Ishikawa (cell line): ENCODE data around the gene PDS5B.

Source experiments
- CEBPB ChIP-seq: IDR thresholded peaks from 2 replicates; pipeline ENCODE4 v1.6.1; 2012
- CREB1 ChIP-seq: IDR thresholded peaks from 2 replicates; pipeline ENCODE4 v1.6.1; 2012; ENCODE audit warnings: low read depth
- EGR1 ChIP-seq: IDR thresholded peaks from 2 replicates; pipeline ENCODE4 v1.6.1; 2012
- EP300 ChIP-seq: IDR thresholded peaks from 2 replicates; pipeline ENCODE4 v1.6.1; 2012; ENCODE audit warnings: borderline replicate concordance
- FOXM1 ChIP-seq: IDR thresholded peaks from 2 replicates; pipeline ENCODE4 v1.6.1; 2012; ENCODE audit warnings: low read depth, borderline replicate concordance
- NFIC ChIP-seq: IDR thresholded peaks from 2 replicates; pipeline ENCODE4 v1.6.1; 2012
- RAD21 ChIP-seq: IDR thresholded peaks from 2 replicates; pipeline ENCODE4 v1.6.1; 2012; ENCODE audit warnings: low read depth
- TAF1 ChIP-seq: IDR thresholded peaks from 2 replicates; pipeline ENCODE4 v1.6.1; 2012; ENCODE audit warnings: low read depth, mild to moderate bottlenecking
- TCF12 ChIP-seq: IDR thresholded peaks from 2 replicates; pipeline ENCODE4 v1.6.1; 2012; ENCODE audit warnings: low read depth
- TEAD4 ChIP-seq: IDR thresholded peaks from 2 replicates; pipeline ENCODE4 v1.6.1; 2012
- YY1 ChIP-seq: IDR thresholded peaks from 2 replicates; pipeline ENCODE4 v1.6.1; 2012; ENCODE audit warnings: low read depth
- ZBTB7A ChIP-seq: IDR thresholded peaks from 2 replicates; pipeline ENCODE4 v1.6.1; 2012; ENCODE audit warnings: low read depth
- TF ChIP-seq, protein P1 (sequence below): IDR thresholded peaks from 2 replicates; pipeline ENCODE4 v1.6.1; 2012; ENCODE audit warnings: low read depth, mild to moderate bottlenecking
- TF ChIP-seq, protein P2 (sequence below): IDR thresholded peaks from 2 replicates; pipeline ENCODE4 v1.6.1; 2012
- TF ChIP-seq, protein P3 (sequence below): IDR thresholded peaks from 2 replicates; pipeline ENCODE4 v1.6.1; 2012

Gene PDS5B

DNA sequence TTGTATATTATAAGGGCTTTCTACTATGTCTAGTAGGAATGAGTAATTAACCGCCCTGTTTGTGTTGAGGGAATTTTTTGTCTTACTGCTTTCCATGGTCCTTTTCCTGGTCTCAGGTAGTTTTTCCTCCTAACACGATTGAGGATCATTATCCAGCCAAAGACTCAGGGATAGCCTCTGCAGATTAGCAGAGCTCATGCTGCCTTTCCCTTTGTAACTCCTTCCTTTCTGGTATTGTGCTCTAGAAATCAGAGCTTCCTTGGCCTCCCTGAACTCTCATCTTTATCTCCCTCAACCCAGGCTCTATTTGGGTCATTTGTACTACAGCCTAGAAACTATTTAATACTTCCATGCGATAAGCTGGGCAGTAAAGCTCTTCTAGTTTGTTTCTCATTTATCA is 142.1 kb downstream of the PDS5B start:
- TF ChIP-seq CREB1 (no peak), RAD21 (no peak), FOXM1 (no peak), ZBTB7A (no peak), EGR1 (no peak), TAF1 (no peak), TEAD4 (no peak), TCF12 (no peak), CEBPB (no peak), YY1 (no peak), NFIC (no peak), EP300 (no peak)
- TF ChIP-seq, protein P1, sequence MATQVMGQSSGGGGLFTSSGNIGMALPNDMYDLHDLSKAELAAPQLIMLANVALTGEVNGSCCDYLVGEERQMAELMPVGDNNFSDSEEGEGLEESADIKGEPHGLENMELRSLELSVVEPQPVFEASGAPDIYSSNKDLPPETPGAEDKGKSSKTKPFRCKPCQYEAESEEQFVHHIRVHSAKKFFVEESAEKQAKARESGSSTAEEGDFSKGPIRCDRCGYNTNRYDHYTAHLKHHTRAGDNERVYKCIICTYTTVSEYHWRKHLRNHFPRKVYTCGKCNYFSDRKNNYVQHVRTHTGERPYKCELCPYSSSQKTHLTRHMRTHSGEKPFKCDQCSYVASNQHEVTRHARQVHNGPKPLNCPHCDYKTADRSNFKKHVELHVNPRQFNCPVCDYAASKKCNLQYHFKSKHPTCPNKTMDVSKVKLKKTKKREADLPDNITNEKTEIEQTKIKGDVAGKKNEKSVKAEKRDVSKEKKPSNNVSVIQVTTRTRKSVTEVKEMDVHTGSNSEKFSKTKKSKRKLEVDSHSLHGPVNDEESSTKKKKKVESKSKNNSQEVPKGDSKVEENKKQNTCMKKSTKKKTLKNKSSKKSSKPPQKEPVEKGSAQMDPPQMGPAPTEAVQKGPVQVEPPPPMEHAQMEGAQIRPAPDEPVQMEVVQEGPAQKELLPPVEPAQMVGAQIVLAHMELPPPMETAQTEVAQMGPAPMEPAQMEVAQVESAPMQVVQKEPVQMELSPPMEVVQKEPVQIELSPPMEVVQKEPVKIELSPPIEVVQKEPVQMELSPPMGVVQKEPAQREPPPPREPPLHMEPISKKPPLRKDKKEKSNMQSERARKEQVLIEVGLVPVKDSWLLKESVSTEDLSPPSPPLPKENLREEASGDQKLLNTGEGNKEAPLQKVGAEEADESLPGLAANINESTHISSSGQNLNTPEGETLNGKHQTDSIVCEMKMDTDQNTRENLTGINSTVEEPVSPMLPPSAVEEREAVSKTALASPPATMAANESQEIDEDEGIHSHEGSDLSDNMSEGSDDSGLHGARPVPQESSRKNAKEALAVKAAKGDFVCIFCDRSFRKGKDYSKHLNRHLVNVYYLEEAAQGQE: no peak
- TF ChIP-seq, protein P2, sequence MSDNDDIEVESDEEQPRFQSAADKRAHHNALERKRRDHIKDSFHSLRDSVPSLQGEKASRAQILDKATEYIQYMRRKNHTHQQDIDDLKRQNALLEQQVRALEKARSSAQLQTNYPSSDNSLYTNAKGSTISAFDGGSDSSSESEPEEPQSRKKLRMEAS: no peak
- TF ChIP-seq, protein P3, sequence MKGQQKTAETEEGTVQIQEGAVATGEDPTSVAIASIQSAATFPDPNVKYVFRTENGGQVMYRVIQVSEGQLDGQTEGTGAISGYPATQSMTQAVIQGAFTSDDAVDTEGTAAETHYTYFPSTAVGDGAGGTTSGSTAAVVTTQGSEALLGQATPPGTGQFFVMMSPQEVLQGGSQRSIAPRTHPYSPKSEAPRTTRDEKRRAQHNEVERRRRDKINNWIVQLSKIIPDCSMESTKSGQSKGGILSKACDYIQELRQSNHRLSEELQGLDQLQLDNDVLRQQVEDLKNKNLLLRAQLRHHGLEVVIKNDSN: no peak

DNA sequence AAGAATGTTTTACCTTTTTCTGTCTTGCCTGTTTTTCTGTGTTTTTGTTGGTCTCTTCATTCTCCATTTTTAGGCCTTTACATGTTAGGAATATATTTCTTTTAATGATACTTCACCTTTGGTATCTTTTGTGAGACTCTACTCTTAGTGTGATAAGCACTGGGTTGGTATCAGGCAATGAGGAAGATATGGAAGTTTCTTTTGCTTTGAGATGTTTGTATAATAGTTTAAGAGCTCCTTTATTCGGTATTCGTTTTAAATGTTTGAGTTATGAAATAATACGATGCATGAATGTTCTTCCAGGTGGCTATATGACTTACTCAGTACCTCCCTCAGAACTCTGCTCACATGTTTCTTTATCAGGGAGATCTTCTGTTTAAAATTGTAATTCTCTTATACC is 144.8 kb downstream of the PDS5B start:
- TF ChIP-seq EGR1 (no peak), YY1 (no peak), FOXM1 (no peak), NFIC (no peak), EP300 (no peak), TAF1 (no peak), TCF12 (no peak), CREB1 (no peak), RAD21 (no peak), CEBPB (no peak), TEAD4 (no peak), ZBTB7A (no peak)
- TF ChIP-seq, protein P1: no peak
- TF ChIP-seq, protein P3: no peak
- TF ChIP-seq, protein P2: no peak

DNA sequence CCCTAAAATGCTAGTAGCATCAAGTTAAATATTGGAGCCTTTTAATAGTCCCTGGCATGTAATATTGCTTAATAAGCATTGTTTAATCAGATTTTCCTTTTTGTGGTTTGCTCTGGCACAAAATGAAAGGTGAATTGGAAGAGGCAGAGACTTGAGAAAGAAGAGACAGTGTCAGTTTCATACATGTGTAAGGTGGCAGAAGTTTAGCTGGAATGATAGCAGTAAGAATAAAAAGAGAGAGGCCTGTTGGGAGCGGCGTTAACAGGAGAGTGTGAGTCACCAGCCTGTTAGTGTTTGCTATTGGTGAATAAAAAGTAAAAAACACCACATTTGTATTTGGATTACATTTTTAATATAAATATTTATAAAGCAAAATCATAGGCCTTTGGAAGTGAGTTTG is 145.3 kb downstream of the PDS5B start:
- TF ChIP-seq NFIC: no peak
- no peak for TF ChIP-seq EP300
- TF ChIP-seq, protein P2: no peak
- TF ChIP-seq TEAD4: no peak
- TF ChIP-seq CEBPB: no peak
- no peak for TF ChIP-seq EGR1
- no peak for TF ChIP-seq CREB1
- TF ChIP-seq TCF12: no peak
- TF ChIP-seq ZBTB7A: no peak
- TF ChIP-seq TAF1: no peak
- TF ChIP-seq RAD21: no peak
- TF ChIP-seq, protein P1: no peak
- TF ChIP-seq, protein P3: no peak
- no peak for TF ChIP-seq YY1
- TF ChIP-seq FOXM1: no peak

DNA sequence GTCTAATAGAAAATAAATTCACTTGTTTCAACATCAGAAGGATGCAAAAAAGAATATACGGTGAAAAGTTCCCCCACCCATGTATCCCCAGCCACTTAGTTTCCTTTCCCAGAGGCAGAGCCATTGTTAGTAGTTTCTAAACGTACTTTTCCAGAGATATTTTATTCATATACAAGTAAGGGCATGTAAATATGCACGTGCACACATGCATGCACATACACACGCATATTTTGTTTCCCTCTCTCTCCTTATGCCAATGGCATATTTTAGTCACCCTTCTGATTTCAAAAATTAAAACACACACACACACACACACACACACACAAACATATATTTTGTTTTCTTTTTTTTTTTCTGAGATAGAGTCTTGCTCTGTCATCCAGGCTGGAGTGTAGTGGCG is 147.4 kb downstream of the PDS5B start:
- TF ChIP-seq CREB1 (no peak), TEAD4 (no peak), EP300 (no peak), ZBTB7A (no peak), EGR1 (no peak), YY1 (no peak), CEBPB (no peak)
- TF ChIP-seq, protein P2: no peak
- TF ChIP-seq, protein P1: no peak
